Common myeloid progenitor, CD34-positive (primary cell): ENCODE measurements around the gene CDRT15L2.
"Not testable (repeated sequence)": the region's sequence is repeated elsewhere in the genome, so short reads cannot be mapped to it uniquely, and the experiment has no call there.

ENCODE experiments used
- CTCF ChIA-PET: fragments of 350-600 bp; sonication (Branson Sonifier 250); formaldehyde crosslinking; loops from one replicate; lab custom pipeline; 2021; ENCODE audit warnings: antibody characterized with exemption; lab: Charles Lee
- POLR2A ChIA-PET: fragments of 350-600 bp; sonication (Branson Sonifier 250); formaldehyde crosslinking; loops from one replicate; lab custom pipeline; 2021; ENCODE audit warnings: antibody characterized with exemption; lab: Charles Lee
- DNase-seq, 3 donors: peaks; one replicate each; pipeline versions ENCODE4 v3.0.0 to v3.0.0-alpha.2; 2013
- H3K27ac ChIP-seq, 2 experiments: 1 replicate in 1 of 2; 2 replicates in 1 of 2; pipeline ENCODE4 v1.7.0; 2013; ENCODE audit warnings: inconsistent platforms in 2 of 2, low read length in 2 of 2, mild to moderate bottlenecking in 2 of 2, low read depth in 1 of 2, moderate library complexity in 1 of 2; ENCODE audit not compliant: severe bottlenecking in 2 of 2, insufficient read depth in 1 of 2, poor library complexity in 1 of 2
- H3K27me3 ChIP-seq, 5 experiments: replicated peaks in 2 of 5; 1 replicate in 3 of 5; 2 replicates in 2 of 5; pipeline versions ENCODE4 v1.6.1 to v1.7.0; 2013; ENCODE audit warnings: low read length in 4 of 5, mild to moderate bottlenecking in 2 of 5, moderate library complexity in 2 of 5, inconsistent platforms in 1 of 5; ENCODE audit not compliant: insufficient read depth in 5 of 5, control insufficient read depth in 4 of 5
- H3K36me3 ChIP-seq, 4 experiments: 1 replicate in 2 of 4; 2 replicates in 2 of 4; pipeline versions ENCODE4 v1.6.1 to v1.7.0; 2013; ENCODE audit warnings: low read length in 3 of 4, control low read depth in 1 of 4, mild to moderate bottlenecking in 1 of 4; ENCODE audit not compliant: control insufficient read depth in 4 of 4, insufficient read depth in 4 of 4
- H3K4me1 ChIP-seq, 4 experiments: 1 replicate in 3 of 4; 2 replicates in 1 of 4; pipeline versions ENCODE4 v1.6.1 to v1.7.1; 2013; ENCODE audit warnings: low read length in 3 of 4, mild to moderate bottlenecking in 3 of 4, control low read depth in 1 of 4, inconsistent platforms in 1 of 4, moderate library complexity in 1 of 4; ENCODE audit not compliant: control insufficient read depth in 4 of 4, insufficient read depth in 4 of 4; ENCODE audit errors: control extremely low read depth in 1 of 4
- H3K4me3 ChIP-seq, 7 experiments: 1 replicate in 4 of 7; 2 replicates in 3 of 7; pipeline versions ENCODE4 v1.5.1 to v1.7.0; 2013; ENCODE audit warnings: mild to moderate bottlenecking in 7 of 7, low read length in 6 of 7, moderate library complexity in 6 of 7, inconsistent platforms in 2 of 7, low read depth in 2 of 7, control low read depth in 1 of 7; ENCODE audit not compliant: insufficient read depth in 4 of 7, control insufficient read depth in 1 of 7; ENCODE audit errors: extremely low read depth in 1 of 7
- H3K9me3 ChIP-seq, 5 experiments: 1 replicate in 4 of 5; 2 replicates in 1 of 5; pipeline versions ENCODE4 v1.6.1 to v1.7.1; 2013; ENCODE audit warnings: low read length in 4 of 5, mild to moderate bottlenecking in 2 of 5, inconsistent platforms in 1 of 5, low read depth in 1 of 5, moderate library complexity in 1 of 5; ENCODE audit not compliant: control insufficient read depth in 4 of 5, insufficient read depth in 2 of 5; ENCODE audit errors: control extremely low read depth in 1 of 5
- WGBS: methylation state at CpG from one replicate; pipeline ENCODE4 v1.1.5; 2013; ENCODE audit not compliant: insufficient coverage; 5-methylcytosine and 5-hydroxymethylcytosine counted together

The CDRT15L2 gene

DNA sequence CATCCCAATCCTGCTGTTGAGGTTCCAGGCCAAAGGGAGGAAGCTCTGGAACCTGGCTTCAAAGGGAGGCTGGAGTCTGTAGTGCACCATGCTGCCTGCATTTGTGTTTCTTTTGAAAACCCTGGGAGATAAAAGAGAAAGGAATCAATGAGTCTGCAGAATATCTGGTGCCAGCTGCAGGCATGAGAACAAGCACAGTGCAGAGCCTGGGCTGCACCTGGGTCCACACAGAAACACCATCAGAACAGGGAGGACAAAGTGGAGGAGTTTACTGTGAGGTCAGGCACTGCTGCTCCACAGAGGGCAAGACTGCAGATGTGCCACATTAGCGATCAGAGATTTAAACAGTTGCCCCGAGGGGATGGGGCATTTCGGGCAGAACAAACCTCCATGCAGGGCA, 30.0 kb downstream of the CDRT15L2 start:
- POLR2A ChIA-PET, H3K27ac ChIP-seq, H3K36me3 ChIP-seq, H3K4me3 ChIP-seq, DNase-seq, H3K27me3 ChIP-seq, H3K4me1 ChIP-seq, CTCF ChIA-PET, H3K9me3 ChIP-seq: not testable (repeated sequence)
- no CpG with 5 or more reads among the region's 3 CpGs for WGBS

DNA sequence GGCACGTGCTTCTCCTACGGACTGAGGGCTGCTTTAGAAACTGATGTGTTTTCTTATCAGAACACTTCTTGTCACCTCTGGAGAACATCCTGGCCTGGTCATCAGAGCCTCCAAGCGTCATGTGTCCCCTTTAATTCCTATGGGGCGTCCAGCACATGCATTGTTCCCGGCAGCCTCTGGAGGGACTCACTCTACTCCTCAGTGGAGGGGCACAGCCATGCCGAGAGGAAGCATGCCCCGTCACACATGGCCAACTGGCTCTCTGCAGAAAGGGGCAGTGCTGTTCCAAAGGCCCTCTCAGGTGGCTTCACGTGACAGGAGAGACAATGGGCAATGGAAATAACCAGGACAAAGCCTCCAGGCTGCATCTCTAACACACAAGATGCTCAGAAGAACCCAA, 31.8 kb downstream of the CDRT15L2 start:
- H3K4me1 ChIP-seq, result no peaks in the 10 kb centered on the region
- POLR2A ChIA-PET, result no interaction called here
- H3K36me3 ChIP-seq, result no peaks in the 10 kb centered on the region
- H3K9me3 ChIP-seq, result no peaks in the 10 kb centered on the region
- CTCF ChIA-PET, result no interaction called here
- no peak overlapping the region for H3K27ac ChIP-seq
- no peak for DNase-seq
- 98% methylated on average over 8 of the region's 8 CpGs for WGBS
- no peak overlapping the region for H3K4me3 ChIP-seq
- H3K27me3 ChIP-seq, result no peaks in the 10 kb centered on the region

DNA sequence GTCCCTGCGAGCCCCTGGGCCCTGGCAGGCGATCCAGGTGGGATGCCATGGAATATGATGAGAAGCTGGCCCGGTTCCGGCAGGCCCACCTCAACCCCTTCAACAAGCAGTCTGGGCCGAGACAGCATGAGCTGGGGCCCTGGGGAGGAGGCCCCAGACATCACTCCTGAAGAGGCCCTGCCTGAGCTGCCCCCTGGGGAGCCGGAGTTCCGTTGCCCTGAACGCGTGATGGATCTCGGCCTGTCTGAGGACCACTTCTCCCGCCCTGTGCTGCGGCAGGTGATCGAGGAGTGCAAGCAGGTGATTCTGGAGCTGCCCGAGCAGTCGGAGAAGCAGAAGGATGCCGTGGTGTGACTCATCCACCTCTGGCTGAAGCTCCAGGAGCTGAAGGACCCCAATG, 33.1 kb downstream of the CDRT15L2 start:
- 97% methylated on average over 12 of the region's 16 CpGs for WGBS
- ChIA-PET CTCF (no interaction called here), POLR2A (no interaction called here)
- Histone ChIP-seq H3K36me3 (no peaks in the 10 kb centered on the region), H3K4me1 (no peaks in the 10 kb centered on the region), H3K27ac (no peak overlapping the region), H3K27me3 (no peaks in the 10 kb centered on the region), H3K9me3 (no peaks in the 10 kb centered on the region), H3K4me3 (no peak overlapping the region)
- DNase-seq, result no peak

DNA sequence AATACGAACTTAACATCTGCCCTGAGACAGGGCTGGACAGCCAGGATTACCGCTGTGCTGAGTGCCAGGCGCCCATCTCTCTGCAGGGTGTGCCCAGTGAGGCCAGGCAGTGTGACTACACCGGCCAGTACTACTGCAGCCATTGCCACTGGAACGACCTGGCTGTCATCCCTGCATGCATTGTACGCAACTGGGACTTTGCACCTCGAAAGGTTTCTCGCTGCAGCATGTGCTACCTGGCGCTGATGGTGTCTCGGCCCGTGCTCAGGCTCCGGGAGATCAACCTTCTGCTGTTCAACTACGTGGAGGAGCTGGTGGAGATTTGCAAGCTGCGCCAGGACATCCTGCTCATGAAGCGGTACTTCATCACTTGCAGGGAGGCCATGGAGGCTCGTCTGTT, 33.7 kb downstream of the CDRT15L2 start:
- H3K27ac ChIP-seq, result no peak overlapping the region
- no peaks in the 10 kb centered on the region for H3K36me3 ChIP-seq

DNA sequence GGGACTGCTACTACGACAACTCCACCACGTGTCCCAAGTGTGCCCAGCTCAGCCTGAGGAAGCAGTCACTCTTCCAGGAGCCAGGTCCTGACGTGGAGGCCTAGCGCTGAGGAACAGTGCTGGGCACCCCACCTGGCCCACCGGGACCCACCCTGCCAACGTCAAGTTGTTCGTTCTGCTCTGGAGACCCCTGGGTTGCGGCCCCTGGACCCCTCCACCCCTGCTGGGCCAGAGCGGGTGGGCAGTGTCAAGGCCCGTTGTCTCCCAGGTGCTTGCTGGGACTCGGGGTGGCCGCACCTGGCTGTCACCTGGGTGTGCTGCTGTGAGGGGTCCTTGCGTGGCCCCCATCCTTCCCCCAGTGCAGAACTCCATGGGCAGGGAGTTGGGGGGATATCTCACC, 34.4 kb downstream of the CDRT15L2 start:
- Histone ChIP-seq H3K4me3 (no peak overlapping the region), H3K27me3 (no peaks in the 10 kb centered on the region), H3K4me1 (no peaks in the 10 kb centered on the region), H3K27ac (no peak overlapping the region), H3K9me3 (no peaks in the 10 kb centered on the region), H3K36me3 (no peaks in the 10 kb centered on the region)
- 98% methylated on average over 9 of the region's 13 CpGs for WGBS
- POLR2A ChIA-PET, result interaction anchor here (0.8 kb wide), 1 partner anchor 9 kb away, joined by 5 read pairs; no protein-coding TSS in a partner anchor
- DNase-seq, result no peak
- CTCF ChIA-PET, result no interaction called here

More for the DNA sequence above, 33.7 kb downstream of the CDRT15L2 start:
- Histone ChIP-seq H3K9me3 (no peaks in the 10 kb centered on the region), H3K4me1 (no peaks in the 10 kb centered on the region), H3K27me3 (no peaks in the 10 kb centered on the region), H3K4me3 (no peak overlapping the region)
- CTCF ChIA-PET, result no interaction called here
- no peak for DNase-seq
- POLR2A ChIA-PET, result no interaction called here
- 96% methylated on average over 16 of the region's 16 CpGs for WGBS

DNA sequence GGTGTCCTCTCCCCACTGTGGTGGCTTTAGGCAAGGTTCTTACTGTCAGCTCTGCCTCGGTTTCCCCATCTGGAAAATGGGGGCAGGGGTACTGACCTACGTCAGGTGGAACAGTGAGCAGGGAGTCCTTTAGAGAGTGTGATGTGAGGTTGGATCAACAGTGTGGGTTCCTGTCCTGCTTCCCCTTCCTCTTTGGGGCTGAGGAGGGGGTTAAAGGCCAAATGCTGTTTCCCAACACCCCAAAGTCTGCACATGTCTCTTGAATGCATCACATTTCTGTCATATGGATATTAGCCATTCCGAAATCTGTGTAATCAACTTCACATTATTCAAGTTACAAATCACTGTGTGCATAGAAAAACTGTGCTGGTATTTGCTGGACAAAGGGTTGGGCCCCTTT, 35.9 kb downstream of the CDRT15L2 start:
- H3K27me3 ChIP-seq, H3K4me3 ChIP-seq, H3K36me3 ChIP-seq, CTCF ChIA-PET, DNase-seq, H3K27ac ChIP-seq, H3K9me3 ChIP-seq, POLR2A ChIA-PET, H3K4me1 ChIP-seq: not testable (repeated sequence)
- WGBS, result no CpG with 5 or more reads among the region's 3 CpGs
